A673 (cell line): ENCODE results near the gene LMO1.

Experiments used
- CTCF ChIP-seq: fragments of 300-800, 200-600 bp; sonication (generic); conservative IDR thresholded peaks from 2 replicates; pipeline ENCODE4 v1.5.1; 2017; ENCODE audit warnings: low read depth, mild to moderate bottlenecking, antibody characterized with exemption, low read length, moderate library complexity, mixed read lengths
- EZH2 ChIP-seq: fragments of 200-600 bp; sonication (generic); IDR thresholded peaks from 2 replicates; pipeline ENCODE4 v1.6.1; 2017; ENCODE audit warnings: borderline replicate concordance, low read depth, mild to moderate bottlenecking, mixed read lengths, antibody characterized with exemption, low read length; ENCODE audit not compliant: poor library complexity, severe bottlenecking

DNA sequence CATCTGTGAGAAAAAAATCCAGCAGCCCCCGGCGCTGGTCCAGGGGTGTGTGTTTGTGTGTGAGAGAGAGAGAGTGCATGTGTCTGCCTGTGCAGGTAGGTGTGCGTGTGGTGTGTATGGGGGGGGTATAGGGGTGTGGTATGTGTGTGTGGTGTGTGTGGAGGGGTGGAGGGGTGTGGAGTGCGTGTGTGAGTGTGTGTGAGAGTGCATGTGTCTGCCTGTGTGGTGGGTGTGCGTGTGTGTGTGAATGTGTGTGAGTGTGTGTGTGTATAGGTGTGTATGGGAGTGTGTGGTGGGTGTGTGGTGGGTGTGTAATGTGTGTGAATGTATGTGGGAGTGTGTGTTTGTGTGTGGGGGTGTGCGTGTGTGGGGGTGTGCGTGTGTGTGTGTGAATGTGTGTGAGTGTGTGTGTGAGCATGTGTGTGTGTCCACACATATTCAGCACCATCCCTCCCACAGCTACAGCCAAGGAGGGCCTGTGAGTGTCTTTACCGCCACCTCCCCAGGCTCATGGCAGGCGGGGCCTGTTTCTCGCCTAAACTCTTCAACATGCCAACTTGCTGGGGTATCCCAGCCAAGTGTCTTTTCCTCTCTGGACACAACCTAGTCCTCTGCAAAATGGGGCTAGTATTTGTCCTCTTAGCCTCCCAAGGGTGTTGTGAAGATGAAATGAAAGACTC lies 11.9 kb downstream of the LMO1 start:
- TF ChIP-seq CTCF (no peak), EZH2 (no peak)
